Measurements from ENCODE around the gene RNF220. TPM values are rescaled to one million over a fixed set of nuclear protein-coding genes. Genes with fewer than 3 reads are reported as not detected.

Gene RNF220
- 59.4 and 78.7 TPM in 2 replicates for total RNA-seq

GRCh38 chr1:44405031-44405797 lies at the start of gene RNF220:
Gene RNF220 (plus strand): TSS chr1:44405255.

GRCh38 chr1:44674113-44675000 lies 269.3 kb downstream of the RNF220 start, which contains the start of the genes ARMH1 and TMEM53:
Gene ARMH1 (plus strand): TSS chr1:44674714. CDS start chr1:44689698, 14,984 bp downstream.
Gene TMEM53 (minus strand): TSS chr1:44674481. CDS start chr1:44674391, 90 bp downstream.

Other genes with a start within 250 kb of the RNF220 start
- gene DMAP1, start 191.8 kb upstream of the RNF220 start, total RNA-seq: 30.4 and 32.8 TPM in 2 replicates
- 55.4 and 77.3 TPM in 2 replicates for gene ERI3, start 50.0 kb upstream of the RNF220 start, total RNA-seq

All from epithelial cell of alveolus of lung (primary cell).